GM21528 (cell line): ENCODE measurements around the gene NPTN.
"Not testable (repeated sequence)": the region's sequence is repeated elsewhere in the genome, so short reads cannot be mapped to it uniquely, and the experiment has no call there.

Experiments used
- ATAC-seq: cut with Tn5 transposase; IDR thresholded peaks from one replicate; pipeline ENCODE4 v1.9.1; 2021; ENCODE audit warnings: mild to moderate bottlenecking, moderate library complexity; ENCODE audit not compliant: unreplicated experiment, low FRiP score

Gene NPTN

DNA sequence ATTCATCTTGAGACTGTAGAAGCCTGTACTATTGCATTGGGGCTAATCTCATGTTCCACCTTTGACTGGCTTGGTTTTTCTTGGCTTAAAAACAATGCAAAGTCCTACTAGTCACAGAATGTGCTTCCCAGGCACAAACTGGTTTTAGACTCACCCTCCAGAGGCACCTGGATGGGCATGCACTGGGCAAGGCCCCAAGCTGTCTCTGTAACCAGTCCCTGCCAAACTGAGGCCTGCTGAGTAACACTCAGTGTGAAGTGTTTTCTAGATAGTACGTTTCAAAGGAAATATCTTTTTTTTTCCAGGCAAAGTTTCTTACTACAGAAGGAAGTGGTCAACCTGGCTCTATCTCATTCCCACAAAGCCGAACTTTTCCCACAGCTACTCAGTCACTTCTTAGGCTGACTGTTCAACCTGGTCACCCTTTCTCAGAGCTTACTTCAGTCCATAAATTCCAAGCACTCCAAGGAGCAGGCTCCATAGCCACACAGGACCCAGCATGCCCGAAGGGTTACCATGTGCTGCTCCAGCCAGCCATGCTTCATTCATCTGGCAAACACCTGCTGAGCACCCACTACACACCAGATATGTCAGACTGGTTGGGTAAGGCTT is 57.4 kb downstream of the NPTN start:
- no peak for ATAC-seq

GRCh38 chr15:73573572-73573971 is 59.6 kb downstream of the NPTN start:
- ATAC-seq, result no peak

GRCh38 chr15:73573037-73573436 is 60.2 kb downstream of the NPTN start:
- ATAC-seq, result no peak

DNA sequence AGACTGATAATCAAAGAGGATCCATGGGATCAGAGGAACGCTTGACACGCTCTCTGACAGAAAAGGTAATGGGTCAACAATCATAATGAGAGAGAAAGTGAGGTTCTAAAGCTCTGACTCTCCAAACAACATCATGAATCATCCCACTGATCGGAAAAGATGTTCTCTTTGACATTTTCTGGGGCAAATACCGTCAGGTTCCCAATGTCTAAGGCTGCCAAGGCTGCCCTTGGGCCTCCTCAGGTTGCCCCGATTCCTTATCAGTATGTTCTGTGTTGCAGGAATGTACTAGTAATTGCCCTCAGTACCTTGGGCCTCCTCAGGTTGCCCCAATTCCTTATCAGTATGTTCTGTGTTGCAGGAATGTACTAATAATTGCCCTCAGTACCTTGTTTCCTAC is 60.9 kb downstream of the NPTN start:
- ATAC-seq, result no peak

DNA sequence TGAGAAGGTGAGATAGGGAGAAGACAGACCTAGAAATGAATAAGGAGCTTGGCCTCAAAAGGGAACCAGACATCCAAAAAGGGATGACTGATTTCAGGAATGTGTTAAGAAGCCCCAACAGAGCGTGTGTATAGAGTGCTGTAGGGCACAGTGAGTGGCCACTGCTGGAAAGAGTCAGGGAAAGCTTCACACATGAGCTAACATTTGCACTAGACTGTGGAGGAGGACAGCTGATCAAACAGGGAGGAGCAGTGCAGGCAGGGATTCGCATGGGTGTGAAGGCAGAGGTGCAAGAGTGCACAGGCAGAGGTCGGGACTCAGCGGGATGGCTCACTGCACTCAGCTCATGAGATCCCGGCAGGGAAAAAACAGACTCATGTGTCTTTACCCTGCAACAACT is 61.8 kb downstream of the NPTN start:
- ATAC-seq, result no peak

GRCh38 chr15:73570355-73571032 is 62.7 kb downstream of the NPTN start:
- no peak for ATAC-seq

DNA sequence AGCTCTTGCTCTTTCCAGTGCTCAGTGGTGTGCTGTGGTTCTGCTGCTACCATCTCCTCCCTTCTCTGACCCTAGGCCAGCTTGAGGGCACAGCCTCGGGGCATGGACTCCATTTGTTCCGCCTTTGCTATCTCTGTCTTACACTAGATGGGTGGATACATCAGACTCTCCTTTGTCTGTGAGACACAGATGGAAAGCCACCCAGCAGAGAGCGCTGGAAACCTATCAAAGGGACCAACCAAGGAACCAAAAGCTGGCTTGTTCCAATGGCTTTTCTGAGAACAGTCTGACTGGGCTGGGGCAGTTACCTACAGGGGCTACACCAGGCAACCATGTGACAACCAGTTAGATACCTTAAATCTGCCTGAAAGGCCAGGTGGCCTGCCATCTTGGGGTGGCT is 63.8 kb downstream of the NPTN start:
- ATAC-seq, result no peak

DNA sequence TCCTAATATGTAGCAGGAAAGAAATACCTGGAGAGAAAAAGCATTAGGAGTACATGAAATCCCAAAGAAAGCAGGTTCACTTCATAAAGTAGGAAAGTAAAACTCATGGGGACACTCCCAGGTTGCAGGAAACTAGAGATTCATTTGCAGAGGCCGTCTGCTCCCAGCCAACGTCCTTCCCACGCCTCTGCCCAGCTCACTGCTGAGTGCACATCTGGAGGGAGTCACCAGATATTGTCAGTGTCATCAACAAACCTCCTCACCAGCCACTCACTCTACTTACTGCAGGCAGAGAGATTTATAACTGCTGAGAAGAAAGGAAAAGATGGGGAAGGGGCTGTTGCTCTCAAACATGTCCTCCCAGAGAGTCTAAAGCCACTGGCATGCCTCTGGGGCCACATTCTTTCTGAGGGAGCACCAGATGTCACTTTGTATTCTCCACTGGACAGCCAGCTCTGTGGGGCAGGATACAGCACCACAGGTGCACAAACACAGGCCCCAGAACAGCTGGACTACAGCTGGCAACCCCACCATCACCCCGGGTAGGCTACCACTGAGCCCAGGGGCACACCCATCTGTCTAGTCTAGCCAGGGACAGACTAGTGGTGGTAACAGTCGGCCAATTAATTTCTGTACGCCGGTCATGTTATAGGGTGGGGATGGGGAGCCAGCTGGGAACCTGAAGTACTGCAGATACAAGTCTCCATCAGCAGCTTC is 64.5 kb downstream of the NPTN start:
- no peak for ATAC-seq

GRCh38 chr15:73567020-73567419 is 66.2 kb downstream of the NPTN start:
- no peak for ATAC-seq

DNA sequence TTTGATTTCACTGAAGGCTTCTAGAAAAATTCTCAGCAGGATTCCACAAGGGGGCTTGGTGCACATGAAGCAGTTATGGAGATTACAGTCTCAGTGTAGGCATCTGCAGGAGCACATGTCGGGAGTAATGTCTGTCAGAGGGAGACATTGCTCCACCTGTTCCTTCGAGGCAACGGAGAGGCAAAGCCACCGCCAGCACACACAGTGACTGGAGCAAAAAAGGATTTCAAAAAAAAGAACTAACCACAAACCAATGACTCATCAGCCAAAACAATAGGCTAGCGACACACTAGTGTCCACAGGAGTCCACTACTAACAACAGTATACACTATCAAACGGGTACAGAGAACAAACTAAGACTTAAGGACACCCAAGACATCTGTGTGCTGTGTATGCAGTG is 68.9 kb downstream of the NPTN start:
- ATAC-seq, result no peak

DNA sequence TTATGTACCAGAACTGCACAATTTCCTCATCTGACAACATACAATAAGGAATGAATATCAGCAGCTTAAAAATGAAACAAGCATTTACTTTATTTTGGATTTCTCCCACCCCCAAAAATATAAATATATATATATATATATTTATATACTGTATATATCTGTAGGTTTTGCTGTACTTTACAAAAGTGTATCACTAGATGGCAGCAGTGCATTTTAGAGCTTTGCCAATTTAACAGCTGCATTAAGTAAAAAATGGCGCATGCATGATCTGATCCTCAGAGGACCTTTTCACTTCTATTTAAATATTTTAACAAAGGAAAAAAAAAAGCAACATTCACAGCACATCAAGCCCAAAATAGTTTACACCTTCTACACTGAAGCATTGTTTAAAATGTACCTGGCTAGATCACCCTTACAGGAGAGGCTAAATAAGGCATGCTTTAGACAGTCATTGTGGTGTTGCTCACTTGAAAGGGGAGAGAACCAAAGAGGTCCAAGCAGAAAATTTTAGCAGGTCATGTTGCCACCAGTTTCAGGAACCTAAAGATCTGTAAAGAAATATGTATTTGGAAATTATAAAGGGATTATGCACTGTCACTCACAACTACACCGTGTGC is 72.6 kb downstream of the NPTN start:
- ATAC-seq, result no peak

- no peak for ATAC-seq
Observed at GRCh38 chr15:73558529-73558928, 74.7 kb downstream of the NPTN start.

DNA sequence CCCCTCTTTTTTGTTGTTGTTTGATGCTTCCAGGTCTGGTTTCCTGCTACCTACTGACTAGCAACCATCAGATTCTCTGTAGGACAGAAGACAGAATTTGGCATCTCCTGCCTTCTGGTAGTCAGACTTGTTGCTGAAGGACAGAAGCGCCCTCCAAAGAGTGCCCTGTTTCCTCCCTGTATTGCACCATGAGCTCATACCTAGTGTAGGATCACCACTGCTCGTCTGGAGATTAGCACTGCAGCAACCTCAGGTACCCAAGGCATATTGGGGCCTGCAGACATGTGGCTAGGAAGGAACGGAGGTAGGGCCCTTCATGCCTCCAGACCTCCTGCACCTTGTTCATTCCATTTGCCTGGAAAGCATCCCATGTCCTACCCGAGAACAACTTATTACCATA is 78.1 kb downstream of the NPTN start:
- no peak for ATAC-seq

DNA sequence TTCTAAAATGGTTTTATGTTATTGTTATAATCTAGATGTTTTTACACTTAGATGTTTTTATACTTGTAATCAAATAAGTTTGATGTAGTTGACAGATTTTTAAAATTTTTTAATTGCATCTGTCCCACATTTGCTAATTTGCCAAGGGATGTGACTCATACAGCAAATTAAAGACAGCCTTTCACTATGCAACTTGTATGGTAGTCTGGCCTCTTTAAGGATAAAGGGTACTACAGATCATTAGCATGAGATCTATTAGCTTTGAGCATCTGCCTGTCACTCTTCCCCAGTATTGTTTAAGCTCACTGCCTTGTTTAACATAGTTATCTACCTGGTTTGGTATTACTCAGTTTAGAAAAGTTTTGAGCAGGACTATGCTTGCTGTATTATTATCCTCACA is 83.0 kb downstream of the NPTN start:
- ATAC-seq, result no peak

GRCh38 chr15:73548925-73549324 is 84.3 kb downstream of the NPTN start:
- not testable (repeated sequence) for ATAC-seq

DNA sequence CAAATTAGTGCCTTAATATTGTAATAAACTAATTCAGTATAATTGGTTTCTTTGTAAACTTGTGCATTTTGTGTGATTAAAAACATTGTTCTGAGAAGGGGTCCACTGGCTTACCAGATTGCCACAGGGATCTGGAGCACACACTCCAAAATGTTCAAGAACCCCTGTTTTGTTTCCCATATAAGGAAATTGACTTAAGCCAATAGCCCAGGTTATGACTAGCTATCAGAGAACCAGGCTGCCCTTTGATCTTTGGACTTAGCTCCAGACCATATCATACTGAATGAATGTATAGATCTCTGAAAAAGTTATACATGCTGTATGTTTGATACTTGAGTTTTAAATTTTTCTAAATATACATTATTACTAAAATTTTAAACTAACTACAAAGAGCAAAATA is 91.7 kb downstream of the NPTN start:
- ATAC-seq, result no peak

DNA sequence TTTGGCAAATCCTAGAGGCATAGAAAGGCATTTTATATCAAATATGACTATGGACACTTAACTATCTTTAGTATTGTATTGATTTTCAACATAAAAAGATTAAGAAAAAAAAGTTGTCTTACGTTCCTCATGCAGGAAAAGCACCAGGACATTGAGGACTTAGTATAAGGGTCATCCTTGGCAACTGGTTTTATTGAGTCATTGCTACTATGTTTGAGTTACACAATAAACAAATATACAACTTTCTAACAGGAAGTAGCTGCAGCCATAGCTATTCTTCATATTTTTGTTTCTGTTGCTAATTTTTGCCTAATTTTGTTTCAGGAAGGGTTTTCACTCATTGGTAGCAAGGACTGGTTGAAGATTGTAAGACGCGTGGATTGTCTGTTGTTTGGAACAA is 93.0 kb downstream of the NPTN start:
- ATAC-seq, result no peak

- no peak for ATAC-seq
Observed at GRCh38 chr15:73539212-73540128, 93.7 kb downstream of the NPTN start.

DNA sequence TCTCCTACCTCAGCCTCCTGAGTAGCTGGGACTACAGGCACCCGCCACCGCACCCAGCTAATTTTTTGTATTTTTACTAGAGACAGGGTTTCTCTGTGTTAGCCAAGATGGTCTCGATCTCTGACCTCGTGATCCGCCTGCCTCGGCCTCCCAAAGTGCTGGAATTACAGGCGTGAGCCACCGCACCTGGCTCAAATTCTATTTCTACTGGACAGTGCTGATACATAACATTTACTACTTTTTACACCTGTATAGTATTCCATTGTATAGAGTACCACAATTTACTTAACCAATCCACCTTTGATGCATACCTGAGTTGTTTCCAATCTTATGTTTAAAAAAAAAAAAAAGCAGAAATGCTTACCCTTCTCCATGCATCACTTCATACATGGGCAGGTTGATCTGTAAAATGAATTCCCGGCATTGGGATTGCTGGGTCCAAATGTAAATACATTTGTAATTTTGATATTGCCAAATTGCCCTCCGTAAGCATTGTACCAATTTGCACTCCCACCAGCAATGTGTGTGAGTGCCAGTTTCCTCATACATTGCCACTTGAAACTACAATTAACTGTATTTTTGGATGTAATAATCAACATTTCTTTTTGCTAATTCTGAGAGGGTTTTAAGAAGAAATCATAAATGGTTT is 94.5 kb downstream of the NPTN start:
- ATAC-seq, result no peak

DNA sequence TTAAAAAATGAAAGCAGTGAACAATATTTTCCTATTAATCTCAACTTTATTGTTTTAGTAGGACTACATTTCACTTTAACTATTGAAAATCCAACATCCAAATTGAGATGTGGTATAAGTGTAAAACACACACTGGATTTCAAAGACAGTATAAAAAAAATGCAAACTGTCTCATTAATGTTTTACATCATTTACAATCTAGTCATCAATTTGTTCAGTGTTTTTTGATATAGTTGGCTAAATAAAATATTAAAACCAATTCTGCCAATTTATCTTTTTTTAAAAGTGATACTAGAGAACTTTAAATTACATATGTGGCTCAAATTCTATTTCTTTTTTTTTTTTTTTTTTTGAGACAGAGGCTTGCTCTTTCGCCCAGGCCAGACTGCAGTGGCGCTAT is 95.1 kb downstream of the NPTN start:
- no peak for ATAC-seq
